K562 (cell line): ENCODE results near the gene UBXN11. TPM values are rescaled to one million over a fixed set of nuclear protein-coding genes. Genes with fewer than 3 reads are reported as not detected.

Experiments
- ATF1 ChIP-seq, 2 experiments: fragments of 450-650 bp in 1 of 2; IDR thresholded peaks; 2 replicates each; pipeline ENCODE4 v1.6.1; 2016; ENCODE audit warnings: missing compliant biosample characterization in 1 of 2, missing genetic modification characterization in 1 of 2
- GMEB1 ChIP-seq: fragments of 250-450 bp; sonication (Bioruptor Pico); IDR thresholded peaks from 2 replicates; pipeline ENCODE4 v1.4.0; 2020; ENCODE audit warnings: mild to moderate bottlenecking
- HDAC2 ChIP-seq: fragments of 450-650 bp; IDR thresholded peaks from 2 replicates; pipeline ENCODE4 v1.6.1; 2016; ENCODE audit warnings: mild to moderate bottlenecking
- ILF3 ChIP-seq: fragments of 450-650 bp; IDR thresholded peaks from 2 replicates; pipeline ENCODE4 v1.6.1; 2018; ENCODE audit warnings: antibody characterized with exemption, mild to moderate bottlenecking, moderate library complexity, borderline replicate concordance
- IRF1 ChIP-seq: sonication (generic); formaldehyde crosslinking; IDR thresholded peaks from 2 replicates; pipeline ENCODE4 v1.8.0; 2022; ENCODE audit warnings: missing genetic modification reagents, mild to moderate bottlenecking, borderline replicate concordance
- NUFIP1 ChIP-seq: fragments of 450-650 bp; IDR thresholded peaks from 2 replicates; pipeline ENCODE4 v1.6.1; 2018; ENCODE audit not compliant: partially characterized antibody
- RFX7 ChIP-seq: fragments of 250-450 bp; sonication (Bioruptor Pico); IDR thresholded peaks from 2 replicates; pipeline ENCODE4 v1.5.1; 2021; ENCODE audit warnings: mild to moderate bottlenecking
- RUNX1 ChIP-seq: sonication (generic); IDR thresholded peaks from 2 replicates; pipeline ENCODE4 v1.6.1; 2016; ENCODE audit warnings: antibody characterized with exemption, low read depth
- ZFPM2 ChIP-seq: fragments of 250-450 bp; sonication (Bioruptor Pico); IDR thresholded peaks from 2 replicates; pipeline ENCODE4 v1.5.1; 2022; ENCODE audit warnings: mild to moderate bottlenecking
- ZKSCAN8 ChIP-seq: fragments of 200-800 bp; sonication (Bioruptor generic); IDR thresholded peaks from 2 replicates; pipeline ENCODE4 v1.6.1; 2016; ENCODE audit warnings: missing genetic modification characterization, missing compliant biosample characterization
- polyA plus RNA-seq, 8 experiments: library from polyadenylated mRNA; depleted of rRNA in 4 of 8; stranded (reverse) in 5 of 8; unstranded in 3 of 8; fragments of >200 nt; fragmentation: Nextera tagmentation in 2 of 8; fragmentation: Illumina TruSeq in 1 of 8; extraction: Ambion mirVana in 2 of 8; extraction: Trizol in 1 of 8; gene quantifications; 2 replicates each; pipeline versions ENCODE4 v1.2.1 to v1.2.3, GENCODE V29; 2011 to 2014; ENCODE audit warnings: inconsistent platforms in 1 of 8, missing spikeins in 1 of 8
- total RNA-seq, 7 experiments: library from RNA; depleted of rRNA in 6 of 7; stranded (reverse); fragments of >200 nt in 6 of 7; fragmentation: Illumina TruSeq in 2 of 7; extraction: Trizol in 2 of 7; gene quantifications; 2 replicates each; pipeline versions ENCODE4 v1.2.1 to v1.2.3, GENCODE V29; 2011 to 2021; ENCODE audit warnings: low replicate concordance in 1 of 7
- TF ChIP-seq, protein P1 (sequence below): sonication (generic); formaldehyde crosslinking; IDR thresholded peaks from 2 replicates; pipeline ENCODE4 v1.9.0; 2022; ENCODE audit warnings: mild to moderate bottlenecking, missing genetic modification reagents
- TF ChIP-seq, protein P2 (sequence below): IDR thresholded peaks from 2 replicates; pipeline ENCODE4 v1.6.1; 2011; ENCODE audit warnings: borderline replicate concordance, low read depth, mild to moderate bottlenecking, moderate library complexity, low read length; ENCODE audit not compliant: insufficient read depth, poor library complexity, severe bottlenecking
- TF ChIP-seq, protein P3 (sequence below): fragments of 250-450 bp; sonication (Bioruptor Pico); IDR thresholded peaks from 2 replicates; pipeline ENCODE4 v1.4.0; 2020

The UBXN11 gene
- total and polyA plus RNA-seq, 9 of the 15 experiments (the other 6 are each of a cell fraction or from before 2014, with no cell fraction given): 0.48 to 34.3 (median 11.3) TPM

- no peak; the same call in 1 of the 2 replicates for TF ChIP-seq ILF3
- TF ChIP-seq RFX7 (CRISPR knock-in tag): no peak
- no peak for TF ChIP-seq NUFIP1
- TF ChIP-seq ZFPM2 (CRISPR knock-in tag): no peak
- TF ChIP-seq, protein P1, sequence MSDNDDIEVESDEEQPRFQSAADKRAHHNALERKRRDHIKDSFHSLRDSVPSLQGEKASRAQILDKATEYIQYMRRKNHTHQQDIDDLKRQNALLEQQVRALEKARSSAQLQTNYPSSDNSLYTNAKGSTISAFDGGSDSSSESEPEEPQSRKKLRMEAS (CRISPR knock-in tag): peak; percentile 91
- TF ChIP-seq, protein P2, sequence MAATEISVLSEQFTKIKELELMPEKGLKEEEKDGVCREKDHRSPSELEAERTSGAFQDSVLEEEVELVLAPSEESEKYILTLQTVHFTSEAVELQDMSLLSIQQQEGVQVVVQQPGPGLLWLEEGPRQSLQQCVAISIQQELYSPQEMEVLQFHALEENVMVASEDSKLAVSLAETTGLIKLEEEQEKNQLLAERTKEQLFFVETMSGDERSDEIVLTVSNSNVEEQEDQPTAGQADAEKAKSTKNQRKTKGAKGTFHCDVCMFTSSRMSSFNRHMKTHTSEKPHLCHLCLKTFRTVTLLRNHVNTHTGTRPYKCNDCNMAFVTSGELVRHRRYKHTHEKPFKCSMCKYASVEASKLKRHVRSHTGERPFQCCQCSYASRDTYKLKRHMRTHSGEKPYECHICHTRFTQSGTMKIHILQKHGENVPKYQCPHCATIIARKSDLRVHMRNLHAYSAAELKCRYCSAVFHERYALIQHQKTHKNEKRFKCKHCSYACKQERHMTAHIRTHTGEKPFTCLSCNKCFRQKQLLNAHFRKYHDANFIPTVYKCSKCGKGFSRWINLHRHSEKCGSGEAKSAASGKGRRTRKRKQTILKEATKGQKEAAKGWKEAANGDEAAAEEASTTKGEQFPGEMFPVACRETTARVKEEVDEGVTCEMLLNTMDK: no peak
- peak; percentile 81 for TF ChIP-seq HDAC2
- no peak for TF ChIP-seq ZKSCAN8 (CRISPR knock-in tag)
- TF ChIP-seq ATF1 (CRISPR knock-in tag; IDR thresholded peaks at IDR 0.05): no peak
- peak; percentile 93 for TF ChIP-seq ATF1 (tag; IDR thresholded peaks at IDR 0.05)
- TF ChIP-seq IRF1: no peak
- peak; percentile 65 for TF ChIP-seq GMEB1
- TF ChIP-seq, protein P3, sequence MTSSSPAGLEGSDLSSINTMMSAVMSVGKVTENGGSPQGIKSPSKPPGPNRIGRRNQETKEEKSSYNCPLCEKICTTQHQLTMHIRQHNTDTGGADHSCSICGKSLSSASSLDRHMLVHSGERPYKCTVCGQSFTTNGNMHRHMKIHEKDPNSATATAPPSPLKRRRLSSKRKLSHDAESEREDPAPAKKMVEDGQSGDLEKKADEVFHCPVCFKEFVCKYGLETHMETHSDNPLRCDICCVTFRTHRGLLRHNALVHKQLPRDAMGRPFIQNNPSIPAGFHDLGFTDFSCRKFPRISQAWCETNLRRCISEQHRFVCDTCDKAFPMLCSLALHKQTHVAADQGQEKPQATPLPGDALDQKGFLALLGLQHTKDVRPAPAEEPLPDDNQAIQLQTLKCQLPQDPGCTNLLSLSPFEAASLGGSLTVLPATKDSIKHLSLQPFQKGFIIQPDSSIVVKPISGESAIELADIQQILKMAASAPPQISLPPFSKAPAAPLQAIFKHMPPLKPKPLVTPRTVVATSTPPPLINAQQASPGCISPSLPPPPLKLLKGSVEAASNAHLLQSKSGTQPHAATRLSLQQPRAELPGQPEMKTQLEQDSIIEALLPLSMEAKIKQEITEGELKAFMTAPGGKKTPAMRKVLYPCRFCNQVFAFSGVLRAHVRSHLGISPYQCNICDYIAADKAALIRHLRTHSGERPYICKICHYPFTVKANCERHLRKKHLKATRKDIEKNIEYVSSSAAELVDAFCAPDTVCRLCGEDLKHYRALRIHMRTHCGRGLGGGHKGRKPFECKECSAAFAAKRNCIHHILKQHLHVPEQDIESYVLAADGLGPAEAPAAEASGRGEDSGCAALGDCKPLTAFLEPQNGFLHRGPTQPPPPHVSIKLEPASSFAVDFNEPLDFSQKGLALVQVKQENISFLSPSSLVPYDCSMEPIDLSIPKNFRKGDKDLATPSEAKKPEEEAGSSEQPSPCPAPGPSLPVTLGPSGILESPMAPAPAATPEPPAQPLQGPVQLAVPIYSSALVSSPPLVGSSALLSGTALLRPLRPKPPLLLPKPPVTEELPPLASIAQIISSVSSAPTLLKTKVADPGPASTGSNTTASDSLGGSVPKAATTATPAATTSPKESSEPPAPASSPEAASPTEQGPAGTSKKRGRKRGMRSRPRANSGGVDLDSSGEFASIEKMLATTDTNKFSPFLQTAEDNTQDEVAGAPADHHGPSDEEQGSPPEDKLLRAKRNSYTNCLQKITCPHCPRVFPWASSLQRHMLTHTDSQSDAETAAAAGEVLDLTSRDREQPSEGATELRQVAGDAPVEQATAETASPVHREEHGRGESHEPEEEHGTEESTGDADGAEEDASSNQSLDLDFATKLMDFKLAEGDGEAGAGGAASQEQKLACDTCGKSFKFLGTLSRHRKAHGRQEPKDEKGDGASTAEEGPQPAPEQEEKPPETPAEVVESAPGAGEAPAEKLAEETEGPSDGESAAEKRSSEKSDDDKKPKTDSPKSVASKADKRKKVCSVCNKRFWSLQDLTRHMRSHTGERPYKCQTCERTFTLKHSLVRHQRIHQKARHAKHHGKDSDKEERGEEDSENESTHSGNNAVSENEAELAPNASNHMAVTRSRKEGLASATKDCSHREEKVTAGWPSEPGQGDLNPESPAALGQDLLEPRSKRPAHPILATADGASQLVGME (CRISPR knock-in tag): no peak; the same call in 1 of the 2 replicates
- TF ChIP-seq RUNX1: no peak; the same call in 1 of the 2 replicates
Observed at GRCh38 chr1:26279456-26280332, 26.7 kb downstream of the UBXN11 start, which contains the start of gene SH3BGRL3 (continued).
